Sigmoid colon (tissue), 4 donors: ENCODE results near the gene MRPL9.
"Not testable (repeated sequence)": the region's sequence is repeated elsewhere in the genome, so short reads cannot be mapped to it uniquely, and the experiment has no call there.

ENCODE experiments used
- CTCF ChIP-seq, 4 experiments: fragments of 450-650 bp in 3 of 4; fragments of 200-600 bp in 1 of 4; IDR thresholded peaks; one replicate each; pipeline ENCODE4 v1.5.1; 2016 to 2019; ENCODE audit warnings: antibody characterized with exemption in 4 of 4, mild to moderate bottlenecking in 3 of 4, moderate library complexity in 2 of 4
- EP300 ChIP-seq, 4 donors: sonication (generic); formaldehyde crosslinking; IDR thresholded peaks; one replicate each; pipeline ENCODE4 v1.6.1; 2017; ENCODE audit warnings: antibody characterized with exemption in 4 of 4
- POLR2AphosphoS5 ChIP-seq, 4 donors: sonication (generic); formaldehyde crosslinking; IDR thresholded peaks; one replicate each; pipeline ENCODE4 v1.6.1; 2017; ENCODE audit warnings: antibody characterized with exemption in 4 of 4

GRCh38 chr1:151782026-151782425, 18.7 kb upstream of the MRPL9 start:
- not testable (repeated sequence) for TF ChIP-seq CTCF, POLR2AphosphoS5, EP300 (IDR thresholded peaks at IDR 0.05)
